ENCODE measurements around the gene PADI4.
"Not testable (repeated sequence)": the region's sequence is repeated elsewhere in the genome, so short reads cannot be mapped to it uniquely, and the experiment has no call there.

PADI4 gene

GRCh38 chr1:17313530-17314309, 5.7 kb downstream of the PADI4 start:
- DNase-seq (ENCODE audit: low read depth, low spot score) = no peak

- no peak for DNase-seq (ENCODE audit: low read depth, low spot score)
Measured at GRCh38 chr1:17314491-17314971, 6.5 kb downstream of the PADI4 start.

- peak; percentile 60 for DNase-seq (ENCODE audit: low read depth, low spot score)
Measured at GRCh38 chr1:17315542-17316130, 7.6 kb downstream of the PADI4 start.

GRCh38 chr1:17316704-17317103, 8.7 kb downstream of the PADI4 start:
- no peak for DNase-seq (ENCODE audit: low read depth, low spot score)

GRCh38 chr1:17318262-17318661, 10.3 kb downstream of the PADI4 start:
- DNase-seq (ENCODE audit: low read depth, low spot score) = no peak

GRCh38 chr1:17319561-17320350, 11.8 kb downstream of the PADI4 start:
- no peak for DNase-seq (ENCODE audit: low read depth, low spot score)

- not testable (repeated sequence) for DNase-seq (ENCODE audit: low read depth, low spot score)
Measured at GRCh38 chr1:17321857-17322390, 13.9 kb downstream of the PADI4 start.

- DNase-seq (ENCODE audit: low read depth, low spot score) = no peak
Measured at GRCh38 chr1:17328855-17329254, 20.9 kb downstream of the PADI4 start.

GRCh38 chr1:17329610-17330009, 21.6 kb downstream of the PADI4 start:
- no peak for DNase-seq (ENCODE audit: low read depth, low spot score)

GRCh38 chr1:17330856-17331255, 22.9 kb downstream of the PADI4 start:
- DNase-seq (ENCODE audit: low read depth, low spot score) = no peak

GRCh38 chr1:17333081-17333480, 25.1 kb downstream of the PADI4 start:
- no peak for DNase-seq (ENCODE audit: low read depth, low spot score)

GRCh38 chr1:17335821-17336710, 28.1 kb downstream of the PADI4 start:
- DNase-seq (ENCODE audit: low read depth, low spot score) = peak; percentile 66

GRCh38 chr1:17338706-17339493, 30.9 kb downstream of the PADI4 start:
- no peak for DNase-seq (ENCODE audit: low read depth, low spot score)

- no peak for DNase-seq (ENCODE audit: low read depth, low spot score)
Measured at GRCh38 chr1:17339521-17339920, 31.5 kb downstream of the PADI4 start.

- DNase-seq (ENCODE audit: low read depth, low spot score) = no peak
Measured at GRCh38 chr1:17340358-17340757, 32.4 kb downstream of the PADI4 start.

GRCh38 chr1:17342014-17342441, 34.0 kb downstream of the PADI4 start:
- DNase-seq (ENCODE audit: low read depth, low spot score) = no peak

- DNase-seq (ENCODE audit: low read depth, low spot score) = not testable (repeated sequence)
Measured at GRCh38 chr1:17345506-17345905, 37.5 kb downstream of the PADI4 start.

GRCh38 chr1:17346046-17346789, 38.2 kb downstream of the PADI4 start:
- DNase-seq (ENCODE audit: low read depth, low spot score) = no peak

- DNase-seq (ENCODE audit: low read depth, low spot score) = no peak
Measured at GRCh38 chr1:17347769-17348592, 40.0 kb downstream of the PADI4 start.

Data from ELF-1 (cell line).